Measurements from ENCODE around the gene PIK3CD.
"Not testable (repeated sequence)": the region's sequence is repeated elsewhere in the genome, so short reads cannot be mapped to it uniquely, and the experiment has no call there.

The PIK3CD gene

GRCh38 chr1:9618909-9619679 is 32.4 kb upstream of the PIK3CD start:
- Histone ChIP-seq H3K4me3 (no peak overlapping the region), H3K27ac (no peak overlapping the region)

- H3K27ac ChIP-seq: no peak overlapping the region
- H3K4me3 ChIP-seq: no peak overlapping the region
Observed at GRCh38 chr1:9621032-9621431, 30.5 kb upstream of the PIK3CD start.

DNA sequence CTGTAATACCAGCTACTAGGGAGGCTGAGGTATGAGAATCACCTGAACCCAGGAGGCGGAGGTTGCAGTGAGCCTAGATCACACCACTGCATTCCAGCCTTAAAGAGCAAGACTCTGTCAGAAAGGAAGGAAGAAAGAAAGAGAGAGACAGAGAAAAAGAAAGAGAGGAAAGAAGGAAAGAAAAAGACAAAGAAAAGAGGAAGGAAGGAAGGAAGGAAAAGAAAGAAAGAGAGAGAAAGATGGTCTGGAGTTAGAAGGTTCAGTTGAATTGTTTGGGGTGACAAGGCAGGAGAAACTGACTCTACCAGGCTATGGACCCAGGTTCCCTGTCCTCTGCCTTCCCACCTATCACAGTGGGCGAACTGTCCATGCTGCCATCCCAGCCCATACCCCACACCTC is 27.4 kb upstream of the PIK3CD start:
- no peak overlapping the region for H3K4me3 ChIP-seq
- H3K27ac ChIP-seq: no peak overlapping the region

GRCh38 chr1:9625030-9625429 is 26.5 kb upstream of the PIK3CD start:
- H3K4me3 ChIP-seq, H3K27ac ChIP-seq: not testable (repeated sequence)

DNA sequence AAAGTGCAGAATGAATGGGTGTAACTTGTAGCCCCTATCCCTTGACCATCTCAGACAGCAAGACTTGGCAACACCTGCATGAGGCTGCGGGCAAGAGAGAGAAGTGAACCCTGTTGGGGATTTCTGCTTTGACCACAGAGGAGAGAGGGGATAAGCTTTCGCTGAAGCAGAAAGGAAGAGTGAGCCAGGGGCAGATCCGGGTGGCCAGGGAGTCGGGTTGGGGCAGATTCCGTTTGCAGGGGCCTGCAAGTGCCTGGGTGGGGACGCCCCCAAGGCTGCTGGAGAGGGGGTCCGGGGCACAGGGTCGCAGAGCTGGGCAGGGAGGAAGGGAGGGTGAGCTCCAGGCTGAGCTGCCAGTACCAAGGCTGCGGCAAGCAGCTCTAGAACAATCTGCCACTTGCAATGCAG is 25.3 kb upstream of the PIK3CD start:
- H3K27ac ChIP-seq: peak overlapping the region in 4 of 21 experiments; percentile 18 to 90 (median 54)
- H3K4me3 ChIP-seq: peak overlapping the region in 1 of 7 experiments; percentile 29

GRCh38 chr1:9628541-9629444 is 22.7 kb upstream of the PIK3CD start:
- H3K27ac ChIP-seq: peak overlapping the region in 15 of 21 experiments; percentile 6 to 94 (median 75)
- H3K4me3 ChIP-seq: peak overlapping the region in 4 of 7 experiments; percentile 6 to 25 (median 22)

- Histone ChIP-seq H3K27ac (peak overlapping the region in 16 of 21 experiments; percentile 6 to 94 (median 73)), H3K4me3 (peak overlapping the region in 5 of 7 experiments; percentile 3 to 25 (median 20))
Observed at GRCh38 chr1:9629445-9630201, 21.9 kb upstream of the PIK3CD start.

DNA sequence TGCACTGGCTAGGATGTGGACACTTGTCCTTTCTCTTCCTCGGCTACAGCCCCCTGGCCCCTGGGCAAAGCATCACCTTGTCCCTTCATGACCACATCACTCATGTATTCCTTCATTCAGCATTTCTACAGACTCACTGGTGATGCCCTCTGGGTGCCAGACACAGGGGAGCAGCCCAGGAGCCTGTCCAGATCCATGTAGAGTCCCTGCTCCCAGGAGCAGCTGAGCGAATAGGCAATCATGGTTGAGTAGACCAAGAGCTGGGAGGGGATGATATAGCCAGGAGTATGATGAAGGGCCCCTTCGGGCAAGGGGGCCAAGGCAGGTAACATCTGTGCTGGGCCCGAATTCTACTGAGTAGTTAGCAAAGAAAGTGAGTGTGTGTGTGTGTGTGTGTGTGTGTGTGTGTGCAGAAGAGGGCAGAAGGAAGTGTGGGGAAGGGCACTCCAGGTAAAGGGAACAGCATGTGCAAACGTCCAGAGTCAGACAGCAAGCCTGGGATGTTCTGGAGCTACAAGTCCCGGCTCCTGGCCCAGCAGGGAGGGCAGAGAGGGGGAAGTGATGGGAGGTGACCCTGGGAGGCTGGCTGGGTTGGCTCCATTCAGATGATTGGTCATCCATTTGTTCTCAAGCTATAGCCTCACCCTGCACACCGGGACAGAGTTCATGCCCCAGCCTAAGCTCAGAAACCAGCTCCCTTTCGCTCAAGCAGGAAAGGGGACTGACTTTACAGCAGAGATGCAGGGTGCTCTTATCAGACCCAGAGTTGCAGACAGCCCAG is 21.0 kb upstream of the PIK3CD start:
- peak overlapping the region in 5 of 7 experiments; percentile 3 to 25 (median 20) for H3K4me3 ChIP-seq
- peak overlapping the region in 15 of 21 experiments; percentile 24 to 94 (median 75) for H3K27ac ChIP-seq

DNA sequence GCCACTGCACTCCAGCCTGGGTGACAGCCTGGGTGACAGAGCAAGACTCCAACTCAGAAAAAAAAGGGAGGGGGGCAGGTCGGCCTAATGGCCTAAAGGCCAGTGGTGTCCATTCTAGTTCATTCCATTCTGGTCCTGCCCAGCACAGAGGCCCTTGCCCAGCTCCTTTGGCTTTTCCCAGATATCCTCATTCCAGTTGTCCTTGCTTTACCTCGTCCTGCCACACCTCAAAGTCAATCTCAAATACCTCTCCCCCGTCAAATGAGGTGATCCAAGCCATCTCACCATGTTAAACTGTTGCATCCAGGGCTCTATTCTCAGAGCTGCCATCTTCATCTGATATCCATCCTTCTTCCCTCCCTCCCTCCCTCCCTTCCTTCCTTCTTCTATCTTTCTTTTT is 19.9 kb upstream of the PIK3CD start:
- H3K4me3 ChIP-seq: no peak overlapping the region
- no peak overlapping the region for H3K27ac ChIP-seq

GRCh38 chr1:9633493-9633892 is 18.0 kb upstream of the PIK3CD start:
- H3K4me3 ChIP-seq: no peak overlapping the region
- H3K27ac ChIP-seq: no peak overlapping the region

DNA sequence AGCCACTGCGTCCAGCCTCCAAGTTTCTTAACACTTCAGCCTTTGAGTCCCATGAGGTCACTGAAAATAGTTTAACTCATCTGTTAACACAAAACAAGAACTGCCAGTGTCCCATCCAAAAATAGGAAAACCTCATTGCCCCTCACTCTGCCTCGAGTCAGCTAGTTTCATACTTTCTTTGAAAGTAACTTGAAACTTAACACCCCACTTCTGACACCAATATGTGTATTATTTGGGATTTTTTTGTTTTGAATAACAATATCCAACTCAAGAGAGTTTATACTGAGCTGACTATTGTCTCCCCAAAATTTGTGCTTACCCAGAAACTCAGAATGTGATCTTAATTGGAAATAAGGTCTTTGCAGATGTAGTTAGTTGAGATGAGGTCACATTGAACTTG is 16.9 kb upstream of the PIK3CD start:
- no peak overlapping the region for H3K4me3 ChIP-seq
- no peak overlapping the region for H3K27ac ChIP-seq

GRCh38 chr1:9639227-9639626 is 12.3 kb upstream of the PIK3CD start:
- H3K27ac ChIP-seq: no peak overlapping the region
- no peak overlapping the region for H3K4me3 ChIP-seq

DNA sequence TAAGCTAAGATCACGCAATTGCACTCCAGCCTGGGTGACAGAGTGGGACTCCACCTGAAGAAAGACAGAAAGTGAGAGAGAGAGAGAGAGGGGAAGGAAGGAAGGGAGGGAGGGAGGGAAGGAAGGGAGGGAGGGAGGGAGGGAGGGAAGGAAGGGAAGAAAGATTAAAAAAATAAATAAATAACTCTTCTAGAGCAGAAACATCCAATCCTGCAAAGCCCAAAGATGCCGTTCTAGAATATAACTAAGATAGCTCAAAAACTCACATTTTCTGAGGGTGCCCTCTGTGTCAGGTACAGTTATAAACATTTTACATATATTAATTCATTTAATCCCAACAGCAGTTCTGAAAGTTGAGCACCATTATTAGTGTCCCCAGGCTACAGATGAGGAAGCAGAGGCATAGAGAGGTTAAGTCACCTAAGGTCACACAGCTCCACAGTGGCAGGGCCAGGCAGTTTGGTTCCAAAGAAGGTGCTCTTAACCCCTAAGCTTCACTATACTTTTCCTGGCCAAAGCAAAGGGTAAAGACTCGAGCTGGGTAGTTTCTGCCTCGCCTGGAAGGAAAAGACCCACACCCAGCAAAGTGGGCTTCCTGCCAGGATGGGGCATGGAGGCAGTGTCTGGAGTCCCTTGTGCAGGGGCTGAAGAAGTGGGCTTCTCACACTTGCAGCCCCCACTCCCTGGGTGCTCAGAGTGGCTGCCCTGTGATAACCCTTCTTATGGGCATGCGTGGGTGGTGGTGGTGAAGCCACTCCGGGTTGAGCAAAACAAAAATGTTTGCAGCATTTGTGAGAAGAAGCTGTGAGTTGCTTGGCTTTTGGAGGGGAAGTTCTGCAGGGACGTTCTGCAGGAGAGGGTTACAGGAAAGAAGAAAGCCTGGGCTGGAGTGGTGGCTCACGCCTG is 7.9 kb upstream of the PIK3CD start:
- H3K27ac ChIP-seq: peak overlapping the region in 9 of 21 experiments; percentile 11 to 74 (median 40)
- no peak overlapping the region for H3K4me3 ChIP-seq

- no peak overlapping the region for H3K27ac ChIP-seq
Observed at GRCh38 chr1:9646037-9646436, 5.5 kb upstream of the PIK3CD start.

DNA sequence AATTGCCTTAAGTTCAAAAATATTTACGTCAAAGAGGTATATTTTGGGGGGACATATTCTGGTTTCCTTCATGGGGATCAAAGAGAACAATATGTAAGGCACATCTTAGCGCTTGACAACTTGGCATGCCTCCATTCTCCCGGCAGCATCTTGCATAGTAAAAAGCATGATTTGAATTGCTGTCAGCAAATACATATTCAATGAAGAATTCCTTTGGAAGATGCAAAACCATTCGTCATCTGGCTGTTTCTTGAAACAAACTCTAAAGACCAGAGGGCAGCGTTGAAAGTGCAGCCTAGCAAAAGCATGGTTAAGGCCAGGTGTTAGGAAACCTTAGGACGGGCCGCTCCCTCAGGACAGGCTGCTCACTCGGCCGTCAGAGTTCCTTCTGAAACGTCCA is 3.4 kb upstream of the PIK3CD start:
- H3K4me3 ChIP-seq: no peak overlapping the region
- no peak overlapping the region for H3K27ac ChIP-seq

More at GRCh38 chr1:9646037-9646436, 5.5 kb upstream of the PIK3CD start:
- no peak overlapping the region for H3K4me3 ChIP-seq

GRCh38 chr1:9649769-9650168 is 1.8 kb upstream of the PIK3CD start:
- no peak overlapping the region for H3K4me3 ChIP-seq

DNA sequence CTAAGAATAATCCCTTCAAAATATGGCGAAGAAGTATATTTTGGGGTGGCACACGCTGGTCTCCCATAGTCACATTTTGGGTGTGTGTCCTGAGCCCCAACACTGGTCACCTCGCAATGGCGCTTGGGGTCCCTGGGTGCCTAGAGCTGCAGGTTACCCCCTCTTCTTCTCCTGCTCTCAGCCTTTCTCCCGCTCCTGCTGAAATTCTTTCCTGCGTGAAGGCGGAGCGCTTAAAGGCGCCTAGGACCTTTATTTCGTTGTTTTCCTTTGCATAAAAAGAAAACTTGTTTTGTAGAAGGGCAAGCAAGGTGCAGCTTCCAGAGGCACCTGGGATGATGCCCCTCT is 339 bp upstream of the PIK3CD start:
- H3K4me3 ChIP-seq: peak overlapping the region; percentile 45 to 72 (median 64)
- peak overlapping the region in 16 of 21 experiments; percentile 10 to 97 (median 88) for H3K27ac ChIP-seq

More at GRCh38 chr1:9649769-9650168, 1.8 kb upstream of the PIK3CD start:
- no peak overlapping the region for H3K27ac ChIP-seq

Data from skin epidermis (tissue), 12 donors.